Limb (tissue), 2 donors: ENCODE results near the gene PLD5.
"Not testable (repeated sequence)": the region's sequence is repeated elsewhere in the genome, so short reads cannot be mapped to it uniquely, and the experiment has no call there.

ENCODE experiments used
- DNase-seq, 2 donors: peaks; one replicate each; pipeline ENCODE4 v3.0.0-alpha.2; 2016; ENCODE audit errors: extremely low spot score in 2 of 2

The PLD5 gene

DNA sequence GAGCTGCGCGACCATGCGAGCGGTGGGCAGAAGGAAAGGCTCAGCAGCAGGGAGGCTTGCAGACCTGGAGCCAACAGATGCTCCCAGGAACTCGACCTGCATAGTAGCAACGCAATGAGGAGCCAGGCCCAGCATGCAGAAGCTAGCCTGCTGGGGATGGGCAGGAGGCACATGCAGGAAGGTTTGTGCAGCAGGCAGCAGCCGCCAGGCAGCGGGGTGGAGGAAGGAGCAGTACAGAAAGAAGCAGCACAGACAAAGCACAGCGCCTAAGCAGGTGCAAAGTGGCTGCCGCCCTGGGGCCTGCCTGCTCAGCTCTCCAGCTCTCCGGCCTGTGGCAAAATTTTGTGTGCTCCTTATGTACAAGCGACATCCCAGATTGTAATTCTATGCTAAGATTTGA, 312.1 kb downstream of the PLD5 start:
- DNase-seq: no peak

DNA sequence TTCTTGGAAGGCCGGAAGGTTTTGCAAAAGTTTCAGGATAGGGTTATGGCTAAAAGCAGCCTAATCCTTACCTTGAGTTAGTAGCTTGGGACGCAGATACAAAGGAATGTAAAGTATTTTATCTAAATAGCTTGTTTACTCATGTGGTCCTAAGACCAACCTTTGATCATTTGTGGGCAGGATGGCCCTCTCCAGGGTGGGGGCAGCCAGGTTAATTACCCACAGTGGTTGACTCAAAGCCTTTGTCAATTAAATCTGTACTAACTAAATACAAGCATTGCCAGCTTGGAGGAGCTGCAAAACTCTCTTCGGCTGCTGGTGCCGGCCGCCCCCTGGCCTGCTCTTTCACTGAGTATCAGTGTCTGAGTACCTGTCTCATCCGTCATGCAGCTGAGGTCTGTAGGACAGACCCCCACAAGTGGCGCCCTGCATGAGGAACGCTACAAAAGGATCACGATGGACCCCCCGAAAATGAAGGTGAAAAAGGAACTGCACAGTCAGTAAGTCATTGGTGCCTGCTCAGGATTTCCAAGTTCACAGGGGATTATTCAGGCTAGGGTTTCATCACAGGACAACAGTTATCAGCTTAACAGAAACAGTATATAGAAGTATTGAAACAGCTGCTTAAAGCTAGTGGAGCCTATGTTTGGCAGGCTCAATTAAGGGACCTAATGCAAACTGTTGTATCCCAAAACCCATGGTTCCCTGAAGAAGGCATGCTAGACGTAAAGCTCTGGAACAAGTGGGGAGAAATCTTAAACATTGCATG, 313.1 kb downstream of the PLD5 start:
- no peak for DNase-seq

DNA sequence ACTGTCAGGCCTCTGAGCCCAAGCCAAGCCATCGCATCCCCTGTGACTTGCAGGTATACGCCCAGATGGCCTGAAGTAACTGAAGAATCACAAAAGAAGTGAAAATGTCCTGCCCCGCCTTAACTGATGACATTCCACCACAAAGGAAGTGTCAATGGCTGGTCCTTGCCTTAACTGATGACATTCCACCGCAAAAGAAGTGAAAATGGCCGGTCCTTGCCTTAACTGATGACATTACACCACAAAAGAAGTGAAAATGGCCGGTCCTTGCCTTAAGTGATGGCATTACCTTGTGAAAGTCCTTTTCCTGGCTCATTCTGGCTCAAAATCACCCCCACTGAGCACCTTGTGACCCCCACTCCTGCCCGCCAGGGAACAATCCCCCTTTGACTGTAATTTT, 314.2 kb downstream of the PLD5 start:
- not testable (repeated sequence) for DNase-seq

DNA sequence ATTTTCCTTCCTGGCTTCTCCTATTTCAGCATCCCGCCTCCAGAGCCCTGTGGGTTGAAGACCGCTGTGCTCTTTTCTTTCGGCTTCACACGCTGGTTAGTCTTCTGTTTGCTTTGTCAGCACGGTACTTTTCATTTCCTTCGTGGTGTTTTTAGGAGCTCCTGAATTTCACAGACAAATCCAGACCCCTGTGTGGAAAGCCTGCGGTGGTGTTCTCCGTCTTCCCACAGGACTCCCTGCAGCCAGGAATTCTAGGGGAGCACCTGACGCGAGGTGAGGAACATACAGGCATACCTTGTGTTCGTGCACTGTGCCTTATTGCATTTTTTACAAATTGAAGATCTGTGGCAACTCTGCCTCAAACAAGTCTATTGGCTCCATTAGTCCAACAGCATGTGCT, 315.4 kb downstream of the PLD5 start:
- no peak for DNase-seq

DNA sequence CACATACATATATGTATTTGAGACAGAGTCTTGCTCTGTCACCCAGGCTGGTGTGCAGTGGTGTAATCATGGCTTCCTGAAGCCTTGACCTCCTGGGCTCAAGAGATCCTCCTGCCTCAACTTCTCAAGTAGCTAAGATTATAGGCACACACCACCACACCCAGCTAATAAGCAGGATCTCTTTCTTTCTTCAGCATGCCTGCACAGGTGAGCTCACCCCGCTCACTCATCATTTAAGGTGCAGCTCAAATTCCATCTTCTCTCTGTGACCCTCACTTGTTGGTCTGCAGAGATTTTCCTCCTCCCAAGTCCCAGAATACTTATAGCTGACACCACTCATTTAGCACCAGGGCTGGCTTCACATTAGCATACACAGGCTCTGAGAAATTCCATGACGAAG, 316.5 kb downstream of the PLD5 start:
- DNase-seq: no peak

DNA sequence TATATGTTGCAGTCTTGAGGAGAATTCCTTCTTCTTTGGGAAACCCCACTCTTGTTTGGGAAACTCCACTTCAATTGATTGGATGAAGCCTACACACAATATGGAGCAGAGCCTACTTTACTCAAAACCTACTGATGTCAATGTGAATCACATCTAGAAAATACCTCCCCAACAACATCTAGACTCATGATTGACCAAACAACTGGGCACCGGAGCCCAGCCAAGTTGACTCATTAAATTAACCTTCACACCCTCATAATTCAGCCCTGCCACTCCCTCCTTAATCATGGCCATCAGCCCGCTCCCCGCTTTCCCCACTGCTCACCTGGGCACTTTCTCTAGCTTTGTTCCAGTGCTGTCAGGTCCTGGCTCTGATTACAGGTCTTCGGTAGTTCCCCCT, 317.5 kb downstream of the PLD5 start:
- no peak for DNase-seq

DNA sequence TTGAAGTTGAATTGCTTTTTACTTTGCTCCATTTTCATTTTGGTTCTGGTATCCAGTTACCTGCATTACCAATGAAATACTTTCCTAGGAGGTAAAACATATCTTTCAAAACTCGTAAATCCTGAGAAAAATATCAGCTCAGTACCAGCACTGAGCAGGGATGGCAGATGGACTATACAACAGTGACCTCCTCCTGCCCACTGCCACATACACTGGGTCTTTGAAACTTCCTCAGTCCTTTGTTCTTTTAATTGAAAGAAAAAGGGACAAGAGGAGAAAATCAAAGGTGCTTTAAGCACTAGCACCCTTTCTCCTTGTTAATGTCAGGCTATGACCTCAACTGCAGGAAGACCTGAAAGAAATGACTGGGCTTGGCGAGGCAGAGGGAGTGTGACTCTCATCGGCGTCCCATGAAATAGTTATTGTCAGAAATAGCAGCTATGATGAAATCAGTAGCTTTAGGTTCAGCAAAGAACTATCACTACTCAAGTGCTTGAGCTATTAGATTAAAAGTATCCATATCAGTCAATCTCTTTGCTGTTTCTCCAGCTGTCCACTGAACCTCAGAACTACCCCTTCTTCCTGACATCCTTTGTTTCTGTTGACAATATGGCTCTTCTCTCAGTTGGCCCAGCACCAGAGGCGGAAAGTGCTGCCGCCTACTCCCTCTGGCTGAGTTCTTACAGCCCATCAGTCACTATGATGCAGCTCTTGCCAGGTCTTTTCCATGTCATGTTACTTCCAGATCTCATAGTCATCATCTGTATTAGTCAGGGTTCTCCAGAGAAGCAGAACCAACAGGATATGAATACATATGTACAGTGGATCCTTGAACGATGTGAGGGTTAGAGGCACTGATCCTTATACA, 318.6 kb downstream of the PLD5 start:
- DNase-seq: no peak

DNA sequence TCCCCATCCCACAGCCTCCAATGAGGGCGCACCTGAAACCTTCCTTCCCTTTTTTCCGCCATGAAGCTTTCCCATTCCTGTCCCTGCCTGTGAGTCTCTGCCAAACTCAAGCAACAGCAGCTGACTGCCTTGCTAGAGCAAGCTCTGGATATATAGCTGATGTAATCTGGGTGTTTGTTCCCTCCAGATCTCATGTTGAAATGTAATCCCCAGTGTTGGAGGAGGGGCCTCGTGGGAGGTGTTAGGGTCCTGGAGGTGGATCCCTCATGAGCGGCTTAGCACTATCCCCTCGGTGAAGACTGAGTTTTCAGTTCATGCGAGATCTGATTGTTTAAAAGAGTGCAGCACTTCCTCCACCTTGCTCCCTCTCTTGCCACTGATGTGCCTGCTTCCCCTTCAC, 321.2 kb downstream of the PLD5 start:
- no peak for DNase-seq

DNA sequence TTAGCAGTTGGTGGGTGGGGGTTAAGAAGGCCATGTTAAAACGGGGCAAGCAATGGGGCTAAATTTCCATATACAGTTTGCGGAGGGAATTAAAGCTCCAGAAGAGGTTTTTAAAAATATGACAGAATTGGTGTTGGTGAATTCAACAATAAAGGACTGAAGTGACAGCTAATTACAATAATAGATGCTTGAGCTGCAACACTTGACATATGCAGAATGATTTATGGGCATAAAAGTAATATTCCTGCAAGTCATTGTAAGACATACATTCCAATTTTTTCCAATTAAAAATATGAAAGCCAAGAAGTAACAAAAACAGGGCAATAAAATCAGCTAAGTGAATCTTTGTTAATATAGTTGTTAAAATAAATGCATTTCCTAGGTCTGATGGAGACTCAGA, 323.4 kb downstream of the PLD5 start:
- DNase-seq: no peak

DNA sequence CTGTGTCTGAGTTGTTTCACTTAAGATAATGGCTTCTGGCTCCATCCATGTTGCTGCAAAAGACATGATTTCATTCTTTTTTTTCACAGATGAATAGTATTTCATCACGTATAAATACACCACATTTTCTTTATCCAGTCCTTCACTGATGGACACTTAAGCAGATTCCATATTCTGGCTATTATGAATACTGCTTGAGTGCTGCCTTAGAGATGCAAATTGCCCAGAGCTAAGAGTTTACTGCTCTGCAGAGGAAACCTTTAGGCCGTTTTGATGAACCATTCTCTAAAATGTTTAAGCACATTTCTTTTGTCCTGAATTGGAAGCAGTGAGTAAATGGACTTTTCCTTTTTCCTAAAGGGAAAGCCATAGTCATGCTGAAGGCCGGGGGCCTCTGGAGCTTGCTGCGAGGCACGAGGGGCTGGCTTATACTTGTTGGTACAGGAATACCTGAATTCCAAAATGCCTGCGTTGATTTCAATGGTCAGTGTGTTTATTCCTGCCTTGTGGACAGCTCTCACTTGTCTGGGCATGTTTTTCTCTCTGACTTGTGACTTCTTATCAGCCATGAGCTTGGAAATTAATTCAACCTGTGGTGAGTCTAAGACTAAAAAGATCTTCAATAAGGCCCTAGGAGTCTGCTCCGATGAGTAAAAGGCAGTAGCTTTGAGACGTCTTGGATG, 324.6 kb downstream of the PLD5 start:
- DNase-seq: no peak

DNA sequence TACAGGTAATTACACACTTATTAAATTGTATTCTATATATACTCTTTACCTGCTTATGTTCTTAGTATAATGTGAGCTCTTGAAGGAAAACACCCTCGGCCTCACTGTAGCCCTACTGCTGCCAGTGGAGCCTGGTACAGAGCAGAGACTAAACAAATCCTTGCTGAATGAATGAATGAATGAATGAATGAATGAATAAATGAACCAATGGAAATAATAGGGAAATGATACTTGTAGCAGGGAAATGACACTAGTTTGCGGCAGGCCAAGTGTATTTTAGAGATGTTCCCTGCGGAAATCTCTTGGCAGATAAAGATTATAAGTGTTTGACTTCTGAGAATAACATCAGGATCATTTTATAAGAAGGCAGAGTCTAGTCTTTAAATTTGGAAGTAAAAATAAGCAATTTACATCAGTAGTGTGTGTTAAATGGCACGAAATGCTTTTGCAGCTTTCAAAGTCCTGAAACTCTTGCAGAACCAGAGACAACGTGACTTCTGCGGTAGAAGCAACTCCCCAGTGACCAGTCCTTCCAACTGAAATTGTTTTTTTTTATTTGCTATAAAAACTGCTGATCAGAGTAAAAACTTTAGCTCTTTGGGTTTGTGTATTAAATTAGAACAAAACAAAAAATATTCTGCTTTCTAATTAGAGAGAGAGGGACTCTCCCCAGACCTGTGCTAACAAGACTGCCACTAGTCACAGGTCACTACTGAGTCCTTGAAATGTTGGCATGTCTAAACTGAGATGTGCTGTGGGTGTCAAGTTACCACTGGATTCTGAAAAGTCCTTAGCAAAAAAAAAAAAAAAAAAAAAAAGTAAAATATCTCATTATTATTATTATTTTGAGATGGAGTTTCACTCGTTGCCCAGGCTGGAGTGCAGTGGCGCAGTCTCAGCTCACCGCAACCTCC, 326.3 kb downstream of the PLD5 start:
- no peak for DNase-seq

DNA sequence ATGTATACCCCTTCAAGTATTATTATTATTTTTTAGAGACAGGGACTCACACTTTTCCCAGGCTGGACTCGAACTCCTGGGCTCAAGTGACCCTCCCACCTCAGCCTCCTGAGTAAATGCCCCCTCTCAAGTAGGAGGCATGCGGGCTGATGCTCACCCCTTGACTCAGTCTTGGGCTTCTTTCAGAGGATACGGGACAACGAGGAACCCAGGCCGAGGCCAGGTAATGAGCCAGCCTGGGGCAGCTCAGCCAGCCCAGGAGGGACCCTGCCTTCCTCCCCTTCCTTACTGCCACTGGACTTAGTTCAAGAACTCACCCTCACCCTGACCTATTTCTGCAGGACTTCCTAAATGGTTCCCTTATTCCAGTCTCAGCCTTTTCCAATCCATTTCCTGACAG, 327.6 kb downstream of the PLD5 start:
- no peak for DNase-seq

DNA sequence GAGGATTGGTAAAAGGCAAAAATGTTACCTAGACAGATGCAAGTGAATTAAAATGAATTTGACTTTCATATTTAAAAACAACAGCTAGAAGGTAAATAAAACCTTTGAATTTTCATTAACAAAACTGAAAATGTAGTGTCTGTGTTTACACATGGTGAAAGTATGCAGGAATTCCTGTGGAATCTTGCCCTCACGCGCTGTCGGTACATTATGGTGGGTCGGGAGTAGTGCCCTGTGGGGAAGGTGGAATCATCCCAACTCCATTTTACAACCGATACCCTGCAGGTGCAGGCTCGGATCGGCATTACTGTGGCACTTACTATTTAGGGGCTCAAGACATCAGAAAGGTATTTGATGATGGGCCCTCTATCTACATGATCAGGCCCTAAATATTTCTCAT, 328.4 kb downstream of the PLD5 start:
- DNase-seq: no peak

DNA sequence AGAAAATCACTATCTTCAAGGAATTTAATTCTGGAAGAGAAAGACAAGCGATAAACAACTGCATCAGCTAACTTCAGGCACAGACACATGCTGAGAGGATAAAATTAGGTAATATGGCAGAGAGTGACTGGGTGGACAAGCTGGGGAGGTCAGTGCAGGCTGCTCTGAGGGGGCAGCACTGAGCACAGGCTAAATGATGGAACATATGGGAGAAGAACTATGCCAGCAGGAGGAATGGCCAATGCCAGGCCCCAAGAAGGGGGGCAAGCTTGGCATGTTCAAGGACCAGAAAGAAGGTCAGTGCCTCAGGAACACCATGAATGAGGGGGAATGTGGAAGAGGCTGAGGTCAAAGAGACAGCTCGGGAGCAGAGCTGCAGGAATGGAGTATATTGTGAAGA, 334.9 kb downstream of the PLD5 start:
- no peak for DNase-seq

DNA sequence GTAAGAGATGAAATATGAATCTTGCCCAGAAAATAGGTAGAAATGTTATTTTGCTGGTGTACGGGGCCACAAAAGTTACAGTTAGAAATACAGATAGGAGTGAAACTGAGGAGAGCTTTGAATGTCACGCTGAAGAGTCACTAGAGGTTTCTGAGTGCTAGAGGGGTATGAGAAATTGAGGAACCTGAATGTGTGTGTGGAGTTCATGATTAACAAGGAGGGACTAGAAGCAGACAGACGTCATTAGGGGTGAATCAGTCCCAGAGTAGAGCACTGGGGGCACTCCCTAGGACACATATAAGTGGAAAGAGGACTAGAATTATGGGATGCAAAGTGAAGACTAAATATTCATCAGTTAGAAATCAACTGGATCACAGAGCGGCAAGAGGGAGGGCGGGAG, 336.7 kb downstream of the PLD5 start:
- DNase-seq: no peak

DNA sequence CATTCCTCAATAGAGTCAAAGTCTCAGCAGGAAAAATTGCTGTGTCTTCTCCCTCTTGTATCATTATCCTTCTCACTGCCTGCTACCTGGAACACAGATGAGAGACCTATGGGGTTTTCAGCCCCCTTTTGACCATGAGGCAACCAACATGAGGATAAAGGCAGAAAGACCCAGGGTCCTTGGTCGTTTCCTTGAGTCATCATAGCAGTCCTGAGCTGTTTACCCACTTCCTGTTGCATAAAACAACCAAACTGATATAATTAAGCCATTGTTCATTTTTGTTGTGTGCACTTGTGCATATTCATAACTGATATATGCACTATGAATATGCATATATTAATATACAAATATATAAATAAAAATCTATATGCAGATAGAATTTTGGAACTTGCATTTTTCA, 337.3 kb downstream of the PLD5 start:
- DNase-seq: no peak

DNA sequence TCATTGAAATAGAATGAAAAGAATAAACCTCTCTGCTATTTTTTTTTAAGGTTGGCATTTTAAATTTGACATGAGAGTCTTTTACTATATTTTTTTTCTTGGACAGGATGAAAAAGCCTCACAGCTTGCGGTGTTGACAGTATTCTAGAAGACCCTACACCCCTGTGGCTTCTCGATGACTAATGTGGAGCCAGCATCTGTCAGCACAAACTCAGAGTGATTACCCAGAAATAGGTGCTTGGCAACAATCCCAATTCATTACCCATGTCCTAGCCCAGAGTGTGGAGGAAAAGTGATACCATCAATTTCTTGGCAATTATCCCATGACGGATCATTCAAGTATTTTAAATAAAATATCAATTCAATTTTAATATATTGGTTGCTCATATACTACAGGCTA, 338.8 kb downstream of the PLD5 start:
- DNase-seq: peak in 1 of 2 donors; percentile 40

DNA sequence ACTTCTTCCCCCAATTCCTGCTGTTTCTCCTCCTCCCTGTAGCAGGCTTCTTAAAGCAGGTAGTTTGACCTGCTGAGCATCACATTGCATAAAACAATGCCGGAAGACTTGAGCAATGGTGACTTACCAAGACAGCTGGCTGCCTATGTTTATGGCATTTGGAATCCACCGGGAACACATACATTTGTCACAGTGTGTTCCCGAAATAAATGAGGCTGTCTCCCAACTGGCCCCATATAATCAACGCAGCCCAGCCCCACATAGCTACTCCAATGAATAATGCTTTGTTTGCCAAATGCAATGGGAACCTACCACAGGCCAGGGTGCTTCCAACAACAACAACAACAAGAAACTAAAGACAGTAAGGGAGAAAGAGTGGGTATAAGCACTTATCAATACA, 339.5 kb downstream of the PLD5 start:
- DNase-seq: no peak

DNA sequence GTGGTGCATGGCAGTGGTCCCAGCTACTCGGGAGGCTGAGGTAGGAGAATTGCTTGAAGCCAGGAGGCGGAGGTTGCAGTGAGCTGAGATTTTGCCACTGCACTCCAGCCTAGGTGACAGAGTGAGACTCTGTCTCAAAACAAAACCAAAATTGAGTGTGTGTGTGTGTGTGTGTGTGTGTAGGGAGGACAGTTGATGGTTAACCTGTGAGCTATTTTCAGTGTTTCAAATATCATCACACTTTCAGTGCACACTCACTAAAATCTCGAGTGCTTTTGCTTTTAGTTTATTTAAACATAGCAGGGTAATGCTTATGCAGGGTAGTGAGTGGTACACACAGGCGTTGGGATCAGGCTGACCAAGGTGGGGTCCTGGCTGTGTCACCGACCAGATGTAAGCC, 344.7 kb downstream of the PLD5 start:
- not testable (repeated sequence) for DNase-seq

DNA sequence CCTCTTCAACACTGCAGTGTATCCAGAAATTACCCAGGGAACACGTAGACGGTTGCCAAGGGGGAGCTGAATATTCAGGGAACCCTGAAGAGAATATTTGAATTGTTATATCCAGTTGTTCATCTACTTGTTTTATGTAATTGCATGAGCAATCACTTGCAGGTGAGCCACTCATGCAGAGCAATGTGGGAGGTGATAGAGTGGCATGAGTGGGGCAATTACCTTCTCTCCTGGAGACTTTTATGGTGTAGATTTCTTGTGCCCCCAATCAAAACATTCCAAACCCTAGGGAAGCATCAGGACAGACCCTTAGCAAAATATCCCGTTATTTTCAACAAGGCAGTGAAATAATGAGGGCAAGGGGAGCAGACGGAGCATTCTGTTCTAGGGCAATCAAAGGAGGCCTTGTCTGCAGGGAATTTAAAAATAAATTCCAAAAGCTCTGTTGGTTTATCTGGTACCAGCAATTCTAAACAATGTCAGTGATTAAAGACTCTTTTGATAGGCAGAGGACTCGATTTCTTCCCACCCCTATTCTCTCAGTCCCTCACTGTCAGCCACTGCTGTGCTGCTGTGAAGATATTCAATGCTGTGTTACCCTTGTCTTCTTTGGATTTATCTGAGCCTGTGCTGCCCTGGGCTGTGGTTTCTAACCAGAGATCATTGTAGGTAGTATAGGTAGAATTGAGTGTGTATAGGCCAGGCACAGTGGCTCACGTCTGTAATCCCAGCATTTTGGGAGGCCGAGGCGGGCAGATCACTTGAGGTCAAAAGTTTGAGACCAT, 345.4 kb downstream of the PLD5 start:
- DNase-seq: no peak

DNA sequence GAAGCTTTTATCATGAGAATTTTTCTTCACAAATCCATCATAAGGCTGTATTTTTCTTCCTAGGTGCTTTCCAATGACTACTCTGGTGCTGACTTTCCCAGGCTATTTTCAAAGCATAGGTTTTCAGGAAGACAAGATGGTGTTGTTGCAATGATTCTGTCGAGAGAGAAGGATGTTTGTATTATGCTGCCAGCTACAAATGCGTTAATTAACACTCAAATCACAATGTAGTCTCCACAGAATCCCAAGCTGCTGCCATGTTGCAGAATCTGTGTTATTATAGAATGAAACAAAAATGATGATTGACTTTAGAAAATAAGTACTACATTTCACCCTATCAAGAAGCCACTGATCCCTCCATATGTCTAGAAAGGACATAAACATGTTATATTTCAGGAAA, 346.1 kb downstream of the PLD5 start:
- no peak for DNase-seq
